Stimulated activated CD4-positive, alpha-beta T cell treated with anti-CD3 and anti-CD28 coated beads, TNF-alpha, amount 100 ng/mL, for 48 hours (primary cell): ENCODE measurements around the gene MRPL28.
A peak's percentile ranks its signal among the peaks of the same experiment; 100 is the strongest.
"Not testable (repeated sequence)": the region's sequence is repeated elsewhere in the genome, so short reads cannot be mapped to it uniquely, and the experiment has no call there.

Experiments
- DNase-seq, 3 donors: peaks; one replicate each; pipeline ENCODE4 v3.0.0-alpha.2; 2020; ENCODE audit warnings: low read depth in 3 of 3

MRPL28 gene

GRCh38 chr16:360698-361336 is 9.5 kb downstream of the MRPL28 start:
- DNase-seq: no peak

- no peak for DNase-seq
These were observed 10.3 kb downstream of the MRPL28 start for GRCh38 chr16:359871-360697.

GRCh38 chr16:359067-359763 is 11.1 kb downstream of the MRPL28 start:
- DNase-seq: no peak

GRCh38 chr16:356741-357140 is 13.6 kb downstream of the MRPL28 start:
- no peak for DNase-seq

- no peak for DNase-seq
These were observed 15.3 kb downstream of the MRPL28 start for GRCh38 chr16:354971-355461.

GRCh38 chr16:354291-354881 is 16.0 kb downstream of the MRPL28 start:
- DNase-seq: no peak

- DNase-seq: no peak
These were observed 16.7 kb downstream of the MRPL28 start for GRCh38 chr16:353404-354290.

- peak; percentile 100 for DNase-seq
These were observed 17.6 kb downstream of the MRPL28 start, which contains the start of gene AXIN1 for GRCh38 chr16:352547-353403. Gene AXIN1 (minus strand): TSS chr16:352723. CDS start chr16:347025, 5,698 bp downstream.

- DNase-seq: no peak
These were observed 18.4 kb downstream of the MRPL28 start for GRCh38 chr16:351804-352520.

GRCh38 chr16:350203-350602 is 20.1 kb downstream of the MRPL28 start:
- no peak for DNase-seq

GRCh38 chr16:349211-349610 is 21.1 kb downstream of the MRPL28 start:
- no peak for DNase-seq

- not testable (repeated sequence) for DNase-seq
These were observed 21.8 kb downstream of the MRPL28 start for GRCh38 chr16:348495-348894.

GRCh38 chr16:347203-347602 is 23.1 kb downstream of the MRPL28 start:
- DNase-seq: no peak

- DNase-seq: no peak
These were observed 23.8 kb downstream of the MRPL28 start for GRCh38 chr16:346587-346986.

- no peak for DNase-seq
These were observed 24.6 kb downstream of the MRPL28 start for GRCh38 chr16:345772-346171.

- no peak for DNase-seq
These were observed 27.7 kb downstream of the MRPL28 start for GRCh38 chr16:342455-343213.

GRCh38 chr16:341974-342336 is 28.4 kb downstream of the MRPL28 start:
- DNase-seq: not testable (repeated sequence)

GRCh38 chr16:341095-341973 is 29.0 kb downstream of the MRPL28 start:
- not testable (repeated sequence) for DNase-seq
